PC-9 (cell line): ENCODE measurements around the gene LMX1A.

Source experiments
- CTCF ChIP-seq: fragments of 200-600 bp; sonication (generic); conservative IDR thresholded peaks from 2 replicates; pipeline ENCODE4 v1.6.1; 2017; ENCODE audit warnings: mixed run types, antibody characterized with exemption, mild to moderate bottlenecking, moderate library complexity
- EZH2 ChIP-seq: fragments of 200-600 bp; sonication (generic); IDR thresholded peaks from 2 replicates; pipeline ENCODE4 v1.8.0; 2017; ENCODE audit warnings: antibody characterized with exemption, low read depth

- no peak for TF ChIP-seq CTCF
- no peak for TF ChIP-seq EZH2
Measured at GRCh38 chr1:165279882-165280281, 76.6 kb downstream of the LMX1A start.
